Measurements from ENCODE around the gene POU3F1.
A peak's percentile ranks its signal among the peaks of the same experiment; 100 is the strongest.

Gene POU3F1

GRCh38 chr1:38052750-38053415, 6.3 kb upstream of the POU3F1 start:
- H3K4me1 ChIP-seq (ENCODE audit: control insufficient read depth, insufficient read depth, low read depth, low read length) = peaks cover 26% of the 10 kb centered on the region
- WGBS = 65% methylated on average over 3 of the region's 3 CpGs

GRCh38 chr1:38051079-38051543, 4.5 kb upstream of the POU3F1 start:
- no peak overlapping the region for H3K4me2 ChIP-seq (ENCODE audit: low read length, poor library complexity, severe bottlenecking)
- DNase-seq = no peak
- H3K18ac ChIP-seq (ENCODE audit: low read depth in 1 of 2, low read length in 2 of 2) = no peak overlapping the region
- 82% methylated on average over 9 of the region's 9 CpGs for WGBS
- no peak overlapping the region for H2BK5ac ChIP-seq (ENCODE audit: low read depth, low read length, poor library complexity, severe bottlenecking)
- no peaks in the 10 kb centered on the region for H3K9me3 ChIP-seq (ENCODE audit: control insufficient read depth, low read length)
- H3K4me3 ChIP-seq (ENCODE audit: insufficient read depth in 1 of 2, low read depth in 1 of 2, low read length in 2 of 2) = no peak overlapping the region
- no peak overlapping the region for H4K91ac ChIP-seq (ENCODE audit: low read length)
- H4K8ac ChIP-seq (ENCODE audit: low read length) = no peak overlapping the region
- no peaks in the 10 kb centered on the region for H3K36me3 ChIP-seq (ENCODE audit: control insufficient read depth in 1 of 2, insufficient read depth in 2 of 2, low read depth in 1 of 2, low read length in 2 of 2)
- H3K79me1 ChIP-seq (replicated peaks; ENCODE audit: low read length, poor library complexity, severe bottlenecking) = no peaks in the 10 kb centered on the region
- peaks cover 39% of the 10 kb centered on the region for H3K4me1 ChIP-seq (ENCODE audit: control insufficient read depth, insufficient read depth, low read depth, low read length)
- peaks cover 40 to 77% of the 10 kb centered on the region in 2 experiments for H3K27me3 ChIP-seq (ENCODE audit: control insufficient read depth in 1 of 2, insufficient read depth in 1 of 2, low read length in 2 of 2)
- no peak overlapping the region for H3K9ac ChIP-seq (ENCODE audit: low read length)
- H2AFZ ChIP-seq (ENCODE audit: low read depth, low read length) = no peak overlapping the region
- H2AK5ac ChIP-seq (ENCODE audit: low read length, severe bottlenecking) = no peak overlapping the region
- no peak overlapping the region for H3K23ac ChIP-seq (ENCODE audit: low read length in 2 of 2)
- no peak overlapping the region for H2BK12ac ChIP-seq (ENCODE audit: low read length in 2 of 2)
- H3K14ac ChIP-seq (ENCODE audit: low read length in 2 of 2) = no peak overlapping the region
- no peak overlapping the region for H3K27ac ChIP-seq (ENCODE audit: low read length, poor library complexity, severe bottlenecking)
- H2BK15ac ChIP-seq (ENCODE audit: low read depth, poor library complexity, severe bottlenecking) = no peak overlapping the region
- H2BK120ac ChIP-seq (ENCODE audit: low read depth, low read length) = no peak overlapping the region
- H3K4ac ChIP-seq (ENCODE audit: low read depth in 1 of 2, low read length in 2 of 2) = no peak overlapping the region

More at GRCh38 chr1:38052750-38053415, 6.3 kb upstream of the POU3F1 start:
- no peak overlapping the region for H3K4me2 ChIP-seq (ENCODE audit: low read length, poor library complexity, severe bottlenecking)
- no peak overlapping the region for H2AFZ ChIP-seq (ENCODE audit: low read depth, low read length)
- no peak overlapping the region for H2BK15ac ChIP-seq (ENCODE audit: low read depth, poor library complexity, severe bottlenecking)
- no peaks in the 10 kb centered on the region for H3K9me3 ChIP-seq (ENCODE audit: control insufficient read depth, low read length)
- no peak overlapping the region for H4K8ac ChIP-seq (ENCODE audit: low read length)
- H2BK5ac ChIP-seq (ENCODE audit: low read depth, low read length, poor library complexity, severe bottlenecking) = no peak overlapping the region
- H3K36me3 ChIP-seq (ENCODE audit: control insufficient read depth in 1 of 2, insufficient read depth in 2 of 2, low read depth in 1 of 2, low read length in 2 of 2) = no peaks in the 10 kb centered on the region
- no peak overlapping the region for H2BK120ac ChIP-seq (ENCODE audit: low read depth, low read length)
- H3K18ac ChIP-seq (ENCODE audit: low read depth in 1 of 2, low read length in 2 of 2) = no peak overlapping the region
- no peak overlapping the region for H3K4me3 ChIP-seq (ENCODE audit: insufficient read depth in 1 of 2, low read depth in 1 of 2, low read length in 2 of 2)
- DNase-seq = no peak
- H2BK12ac ChIP-seq (ENCODE audit: low read length in 2 of 2) = no peak overlapping the region
- no peak overlapping the region for H3K23ac ChIP-seq (ENCODE audit: low read length in 2 of 2)
- H3K27me3 ChIP-seq (ENCODE audit: control insufficient read depth in 1 of 2, insufficient read depth in 1 of 2, low read length in 2 of 2) = peaks cover 43 to 79% of the 10 kb centered on the region in 2 experiments
- H4K91ac ChIP-seq (ENCODE audit: low read length) = no peak overlapping the region
- no peak overlapping the region for H3K14ac ChIP-seq (ENCODE audit: low read length in 2 of 2)
- H3K79me1 ChIP-seq (replicated peaks; ENCODE audit: low read length, poor library complexity, severe bottlenecking) = no peaks in the 10 kb centered on the region
- H3K4ac ChIP-seq (ENCODE audit: low read depth in 1 of 2, low read length in 2 of 2) = no peak overlapping the region
- H3K9ac ChIP-seq (ENCODE audit: low read length) = no peak overlapping the region
- H2AK5ac ChIP-seq (ENCODE audit: low read length, severe bottlenecking) = no peak overlapping the region
- no peak overlapping the region for H3K27ac ChIP-seq (ENCODE audit: low read length, poor library complexity, severe bottlenecking)

GRCh38 chr1:38050397-38051078, 3.9 kb upstream of the POU3F1 start:
- Histone ChIP-seq H3K4me1 (ENCODE audit: control insufficient read depth, insufficient read depth, low read depth, low read length) (peaks cover 44% of the 10 kb centered on the region), H2BK15ac (ENCODE audit: low read depth, poor library complexity, severe bottlenecking) (no peak overlapping the region), H3K4ac (ENCODE audit: low read depth in 1 of 2, low read length in 2 of 2) (no peak overlapping the region), H4K8ac (ENCODE audit: low read length) (no peak overlapping the region), H3K9ac (ENCODE audit: low read length) (no peak overlapping the region), H3K23ac (ENCODE audit: low read length in 2 of 2) (no peak overlapping the region), H3K4me2 (ENCODE audit: low read length, poor library complexity, severe bottlenecking) (no peak overlapping the region), H4K91ac (ENCODE audit: low read length) (no peak overlapping the region), H2BK5ac (ENCODE audit: low read depth, low read length, poor library complexity, severe bottlenecking) (no peak overlapping the region), H2AK5ac (ENCODE audit: low read length, severe bottlenecking) (no peak overlapping the region), H3K4me3 (ENCODE audit: insufficient read depth in 1 of 2, low read depth in 1 of 2, low read length in 2 of 2) (no peak overlapping the region), H3K27ac (ENCODE audit: low read length, poor library complexity, severe bottlenecking) (no peak overlapping the region), H3K79me1 (replicated peaks; ENCODE audit: low read length, poor library complexity, severe bottlenecking) (no peaks in the 10 kb centered on the region), H3K14ac (ENCODE audit: low read length in 2 of 2) (no peak overlapping the region), H2AFZ (ENCODE audit: low read depth, low read length) (no peak overlapping the region), H3K18ac (ENCODE audit: low read depth in 1 of 2, low read length in 2 of 2) (no peak overlapping the region), H3K36me3 (ENCODE audit: control insufficient read depth in 1 of 2, insufficient read depth in 2 of 2, low read depth in 1 of 2, low read length in 2 of 2) (no peaks in the 10 kb centered on the region), H2BK12ac (ENCODE audit: low read length in 2 of 2) (no peak overlapping the region), H2BK120ac (ENCODE audit: low read depth, low read length) (no peak overlapping the region), H3K9me3 (ENCODE audit: control insufficient read depth, low read length) (no peaks in the 10 kb centered on the region), H3K27me3 (ENCODE audit: control insufficient read depth in 1 of 2, insufficient read depth in 1 of 2, low read length in 2 of 2) (peaks cover 39 to 74% of the 10 kb centered on the region in 2 experiments)
- 51% methylated on average over 9 of the region's 13 CpGs for WGBS
- DNase-seq = no peak

- no peak overlapping the region for H2BK120ac ChIP-seq (ENCODE audit: low read depth, low read length)
- no peak overlapping the region for H2BK5ac ChIP-seq (ENCODE audit: low read depth, low read length, poor library complexity, severe bottlenecking)
- H3K9me3 ChIP-seq (ENCODE audit: control insufficient read depth, low read length) = no peaks in the 10 kb centered on the region
- H2BK15ac ChIP-seq (ENCODE audit: low read depth, poor library complexity, severe bottlenecking) = no peak overlapping the region
- no peak overlapping the region for H3K18ac ChIP-seq (ENCODE audit: low read depth in 1 of 2, low read length in 2 of 2)
- WGBS = 8% methylated on average over 34 of the region's 34 CpGs
- DNase-seq = peak; percentile 61
- no peaks in the 10 kb centered on the region for H3K79me1 ChIP-seq (replicated peaks; ENCODE audit: low read length, poor library complexity, severe bottlenecking)
- no peak overlapping the region for H4K91ac ChIP-seq (ENCODE audit: low read length)
- H3K23ac ChIP-seq (ENCODE audit: low read length in 2 of 2) = no peak overlapping the region
- H3K4me1 ChIP-seq (ENCODE audit: control insufficient read depth, insufficient read depth, low read depth, low read length) = peaks cover 55% of the 10 kb centered on the region
- peak overlapping the region; percentile 58 to 72 for H3K4me3 ChIP-seq (ENCODE audit: insufficient read depth in 1 of 2, low read depth in 1 of 2, low read length in 2 of 2)
- H3K4me2 ChIP-seq (ENCODE audit: low read length, poor library complexity, severe bottlenecking) = peak overlapping the region; percentile 91
- no peak overlapping the region for H3K27ac ChIP-seq (ENCODE audit: low read length, poor library complexity, severe bottlenecking)
- H2AK5ac ChIP-seq (ENCODE audit: low read length, severe bottlenecking) = no peak overlapping the region
- H3K27me3 ChIP-seq (ENCODE audit: control insufficient read depth in 1 of 2, insufficient read depth in 1 of 2, low read length in 2 of 2) = peaks cover 44 to 73% of the 10 kb centered on the region in 2 experiments
- peak overlapping the region; percentile 32 for H3K9ac ChIP-seq (ENCODE audit: low read length)
- no peak overlapping the region for H2BK12ac ChIP-seq (ENCODE audit: low read length in 2 of 2)
- no peak overlapping the region for H4K8ac ChIP-seq (ENCODE audit: low read length)
- peak overlapping the region; percentile 42 for H2AFZ ChIP-seq (ENCODE audit: low read depth, low read length)
- no peaks in the 10 kb centered on the region for H3K36me3 ChIP-seq (ENCODE audit: control insufficient read depth in 1 of 2, insufficient read depth in 2 of 2, low read depth in 1 of 2, low read length in 2 of 2)
- no peak overlapping the region for H3K14ac ChIP-seq (ENCODE audit: low read length in 2 of 2)
- H3K4ac ChIP-seq (ENCODE audit: low read depth in 1 of 2, low read length in 2 of 2) = no peak overlapping the region
Observed at GRCh38 chr1:38047603-38048141, 1.1 kb upstream of the POU3F1 start.

All from mesenchymal stem cell (in vitro differentiated cells and primary cell).